Ovary (tissue), 9 donors: ENCODE measurements around the gene KLK15. TPM values are rescaled to one million over a fixed set of nuclear protein-coding genes. Genes with fewer than 3 reads are reported as not detected.

ENCODE experiments used
- DNase-seq, 5 donors: peaks; one replicate each; pipeline ENCODE4 v3.0.0-alpha.2; 2019 to 2020
- H3K27ac ChIP-seq, 2 donors: fragments of 200-600 bp; one replicate each; pipeline versions ENCODE4 v1.5.1 to v1.8.0; 2019 to 2022
- H3K27me3 ChIP-seq: fragments of 200-600 bp; one replicate; pipeline ENCODE4 v1.8.0; 2022
- H3K36me3 ChIP-seq: fragments of 200-600 bp; sonication (generic); one replicate; pipeline ENCODE4 v1.5.1; 2019
- H3K4me1 ChIP-seq: one replicate; pipeline ENCODE4 v1.8.1; 2013; ENCODE audit warnings: mild to moderate bottlenecking, moderate library complexity; ENCODE audit not compliant: insufficient read depth
- H3K4me3 ChIP-seq: fragments of 200-600 bp; sonication (generic); one replicate; pipeline ENCODE4 v1.5.1; 2017
- H3K9me3 ChIP-seq, 2 donors: fragments of 200-600 bp in 1 of 2; sonication (generic) in 1 of 2; one replicate each; pipeline versions ENCODE4 v1.5.1 to v1.8.1; 2013 to 2019; ENCODE audit warnings: mild to moderate bottlenecking in 1 of 2, moderate library complexity in 1 of 2
- EP300 ChIP-seq: sonication (generic); formaldehyde crosslinking; IDR thresholded peaks from one replicate; pipeline ENCODE4 v1.6.1; 2017; ENCODE audit warnings: antibody characterized with exemption
- POLR2A ChIP-seq: fragments of 450-650 bp; IDR thresholded peaks from one replicate; pipeline ENCODE4 v1.6.1; 2017; ENCODE audit warnings: antibody characterized with exemption, mild to moderate bottlenecking, moderate library complexity
- WGBS, 3 donors: extraction: QIAGEN DNeasy Blood & Tissue Kit in 1 of 3; methylation state at CpG; one replicate each; pipeline versions ENCODE4 v1.1.5 to v1.1.7; 2013 to 2017; 5-methylcytosine and 5-hydroxymethylcytosine counted together
- intact Hi-C, 4 donors: fragments of 100-400 bp; cut with DNase I; formaldehyde crosslinking; loops; one replicate each; pipeline versions ENCODE4 v1.11.0 to v1.15.1; 2022 to 2023
- polyA plus RNA-seq, 2 donors: library from polyadenylated mRNA; stranded (reverse); fragments of 200-250 nt in 1 of 2; fragments of 350-450 nt in 1 of 2; fragmentation: Illumina TruSeq in 1 of 2; extraction: RNeasy Lipid Tissue Mini Kit (QIAGEN cat#74804) in 1 of 2; gene quantifications; one replicate each; pipeline ENCODE4 v1.2.3, GENCODE V29; 2013 to 2014
- total RNA-seq, 7 donors: library from RNA; depleted of rRNA in 2 of 7; stranded (reverse); fragments of >200 nt in 2 of 7; fragmentation: NEBNext Ultra II Directional in 3 of 7; extraction: Animal tissue kit (Norgen Biotek cat#: 25700) in 3 of 7; gene quantifications; one replicate each; pipeline versions ENCODE4 v1.1.0 to v1.2.4, GENCODE V29; 2016 to 2023
- TF ChIP-seq, protein P1 (sequence below), 3 donors: fragments of 450-650 bp in 2 of 3; fragments of 200-600 bp in 1 of 3; IDR thresholded peaks; one replicate each; pipeline versions ENCODE4 v1.5.1 to v1.8.0; 2016 to 2022; ENCODE audit warnings: antibody characterized with exemption in 3 of 3, mild to moderate bottlenecking in 1 of 3
- donor health status: DM: no; HTN: no; CAD: no; lungs with moderate emphysema.
- donor health status: DM: no; HTN: no; CAD: no.
- donor health status: Bipolar disorder and iron deficiency.
- donor health status: DM: yes; HTN: yes; CAD: no.
- donor health status: DM: no; HTN: no; CAD: no.
- donor health status: DM: yes; HTN: yes; CAD: no.

KLK15 gene
- total and polyA plus RNA-seq, 9 donors: not detected

DNA sequence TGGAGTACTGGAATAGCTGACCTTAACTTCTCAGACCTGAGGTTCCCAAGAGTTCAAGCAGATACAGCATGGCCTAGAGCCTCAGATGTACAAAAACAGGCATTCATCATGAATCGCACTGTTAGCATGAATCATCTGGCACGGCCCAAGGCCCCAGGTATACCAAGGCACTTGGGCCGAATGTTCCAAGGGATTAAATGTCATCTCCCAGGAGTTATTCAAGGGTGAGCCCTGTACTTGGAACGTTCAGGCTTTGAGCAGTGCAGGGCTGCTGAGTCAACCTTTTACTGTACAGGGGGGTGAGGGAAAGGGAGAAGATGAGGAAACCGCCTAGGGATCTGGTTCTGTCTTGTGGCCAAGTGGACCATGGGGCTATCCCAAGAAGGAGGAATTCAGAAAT lies 27.6 kb upstream of the KLK15 start:
- Histone ChIP-seq H3K36me3 (no peaks in the 10 kb centered on the region), H3K27ac (no peak overlapping the region), H3K4me1 (no peaks in the 10 kb centered on the region), H3K4me3 (no peak overlapping the region), H3K9me3 (no peaks in the 10 kb centered on the region), H3K27me3 (no peaks in the 10 kb centered on the region)
- TF ChIP-seq POLR2A (no peak), EP300 (no peak)
- TF ChIP-seq, protein P1, sequence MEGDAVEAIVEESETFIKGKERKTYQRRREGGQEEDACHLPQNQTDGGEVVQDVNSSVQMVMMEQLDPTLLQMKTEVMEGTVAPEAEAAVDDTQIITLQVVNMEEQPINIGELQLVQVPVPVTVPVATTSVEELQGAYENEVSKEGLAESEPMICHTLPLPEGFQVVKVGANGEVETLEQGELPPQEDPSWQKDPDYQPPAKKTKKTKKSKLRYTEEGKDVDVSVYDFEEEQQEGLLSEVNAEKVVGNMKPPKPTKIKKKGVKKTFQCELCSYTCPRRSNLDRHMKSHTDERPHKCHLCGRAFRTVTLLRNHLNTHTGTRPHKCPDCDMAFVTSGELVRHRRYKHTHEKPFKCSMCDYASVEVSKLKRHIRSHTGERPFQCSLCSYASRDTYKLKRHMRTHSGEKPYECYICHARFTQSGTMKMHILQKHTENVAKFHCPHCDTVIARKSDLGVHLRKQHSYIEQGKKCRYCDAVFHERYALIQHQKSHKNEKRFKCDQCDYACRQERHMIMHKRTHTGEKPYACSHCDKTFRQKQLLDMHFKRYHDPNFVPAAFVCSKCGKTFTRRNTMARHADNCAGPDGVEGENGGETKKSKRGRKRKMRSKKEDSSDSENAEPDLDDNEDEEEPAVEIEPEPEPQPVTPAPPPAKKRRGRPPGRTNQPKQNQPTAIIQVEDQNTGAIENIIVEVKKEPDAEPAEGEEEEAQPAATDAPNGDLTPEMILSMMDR (IDR thresholded peaks at IDR 0.05): no peak
- intact Hi-C loops: no loop called here
- no peak for DNase-seq
- WGBS, 3 donors: 66 to 81% (median 78%) methylated on average over 5 of the region's 5 CpGs

DNA sequence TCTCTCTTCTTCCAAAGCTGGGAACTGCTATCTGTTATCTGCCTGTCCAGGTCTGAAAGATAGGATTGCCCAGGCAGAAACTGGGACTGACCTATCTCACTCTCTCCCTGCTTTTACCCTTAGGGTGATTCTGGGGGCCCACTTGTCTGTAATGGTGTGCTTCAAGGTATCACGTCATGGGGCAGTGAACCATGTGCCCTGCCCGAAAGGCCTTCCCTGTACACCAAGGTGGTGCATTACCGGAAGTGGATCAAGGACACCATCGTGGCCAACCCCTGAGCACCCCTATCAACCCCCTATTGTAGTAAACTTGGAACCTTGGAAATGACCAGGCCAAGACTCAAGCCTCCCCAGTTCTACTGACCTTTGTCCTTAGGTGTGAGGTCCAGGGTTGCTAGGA lies 26.5 kb upstream of the KLK15 start:
- no peak overlapping the region for H3K4me3 ChIP-seq
- 78 to 91% (median 82%) methylated on average over 4 of the region's 4 CpGs for WGBS, 3 donors
- intact Hi-C loops: no loop called here
- no peaks in the 10 kb centered on the region for H3K36me3 ChIP-seq
- no peaks in the 10 kb centered on the region for H3K27me3 ChIP-seq
- DNase-seq: no peak
- H3K4me1 ChIP-seq: no peaks in the 10 kb centered on the region
- no peak overlapping the region for H3K27ac ChIP-seq
- TF ChIP-seq EP300: no peak
- TF ChIP-seq, protein P1 (IDR thresholded peaks at IDR 0.05): no peak
- TF ChIP-seq POLR2A: no peak
- no peaks in the 10 kb centered on the region for H3K9me3 ChIP-seq

DNA sequence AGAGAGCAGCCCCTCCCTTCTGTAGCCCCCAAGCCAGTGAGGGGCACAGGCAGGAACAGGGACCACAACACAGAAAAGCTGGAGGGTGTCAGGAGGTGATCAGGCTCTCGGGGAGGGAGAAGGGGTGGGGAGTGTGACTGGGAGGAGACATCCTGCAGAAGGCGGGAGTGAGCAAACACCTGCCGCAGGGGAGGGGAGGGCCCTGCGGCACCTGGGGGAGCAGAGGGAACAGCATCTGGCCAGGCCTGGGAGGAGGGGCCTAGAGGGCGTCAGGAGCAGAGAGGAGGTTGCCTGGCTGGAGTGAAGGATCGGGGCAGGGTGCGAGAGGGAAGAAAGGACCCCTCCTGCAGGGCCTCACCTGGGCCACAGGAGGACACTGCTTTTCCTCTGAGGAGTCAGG lies 25.5 kb upstream of the KLK15 start:
- 23 to 48% (median 30%) methylated on average over 7 of the region's 7 CpGs for WGBS, 3 donors
- intact Hi-C loops: no loop called here
- Histone ChIP-seq H3K36me3 (no peaks in the 10 kb centered on the region), H3K27me3 (no peaks in the 10 kb centered on the region), H3K4me1 (no peaks in the 10 kb centered on the region), H3K4me3 (no peak overlapping the region), H3K27ac (no peak overlapping the region), H3K9me3 (no peaks in the 10 kb centered on the region)
- no peak for DNase-seq
- no peak for TF ChIP-seq EP300
- TF ChIP-seq, protein P1 (IDR thresholded peaks at IDR 0.05): no peak
- TF ChIP-seq POLR2A: no peak

GRCh38 chr19:50857366-50857765 lies 24.0 kb upstream of the KLK15 start:
- H3K36me3 ChIP-seq: no peaks in the 10 kb centered on the region
- no peaks in the 10 kb centered on the region for H3K9me3 ChIP-seq
- no peak overlapping the region for H3K4me3 ChIP-seq
- TF ChIP-seq EP300 (no peak), POLR2A (no peak)
- TF ChIP-seq, protein P1 (IDR thresholded peaks at IDR 0.05): no peak
- no peak overlapping the region for H3K27ac ChIP-seq
- WGBS, 3 donors: 36 to 48% (median 43%) methylated on average over 6 of the region's 6 CpGs
- no peak for DNase-seq
- no peaks in the 10 kb centered on the region for H3K4me1 ChIP-seq
- intact Hi-C loops: no loop called here
- no peaks in the 10 kb centered on the region for H3K27me3 ChIP-seq
